GM20000 (cell line): ENCODE measurements around the gene TMEM273.

ENCODE experiments used
- DNase-seq: peaks from one replicate; pipeline ENCODE4 v3.0.0; 2012; ENCODE audit warnings: low spot score
- CTCF ChIP-seq: IDR thresholded peaks from 2 replicates; pipeline ENCODE4 v1.5.1; 2012; ENCODE audit warnings: mild to moderate bottlenecking, control low read depth; ENCODE audit errors: extremely low read depth, missing control alignments

TMEM273 gene

GRCh38 chr10:49154641-49155040 lies 33.5 kb downstream of the TMEM273 start:
- DNase-seq: no peak
- TF ChIP-seq CTCF: no peak

GRCh38 chr10:49153971-49154370 lies 34.2 kb downstream of the TMEM273 start:
- no peak for TF ChIP-seq CTCF
- DNase-seq: no peak

- no peak for DNase-seq
- no peak for TF ChIP-seq CTCF
Measured at GRCh38 chr10:49153115-49153514, 35.1 kb downstream of the TMEM273 start.

GRCh38 chr10:49152663-49153062 lies 35.5 kb downstream of the TMEM273 start:
- DNase-seq: no peak

GRCh38 chr10:49152037-49152436 lies 36.2 kb downstream of the TMEM273 start:
- no peak for DNase-seq
- TF ChIP-seq CTCF: no peak

More at GRCh38 chr10:49152663-49153062, 35.5 kb downstream of the TMEM273 start:
- TF ChIP-seq CTCF: no peak

- DNase-seq: no peak
- no peak for TF ChIP-seq CTCF
Measured at GRCh38 chr10:49151481-49151880, 36.7 kb downstream of the TMEM273 start.

- no peak for TF ChIP-seq CTCF
- DNase-seq: no peak
Measured at GRCh38 chr10:49151025-49151445, 37.2 kb downstream of the TMEM273 start.

GRCh38 chr10:49150426-49150825 lies 37.8 kb downstream of the TMEM273 start:
- DNase-seq: no peak
- TF ChIP-seq CTCF: no peak
